OCI-LY1 (cell line): ENCODE data around the gene TMEM143.

ENCODE experiments used
- H2AFZ ChIP-seq: fragments of 200-600 bp; sonication (generic), shearing (Covaris generic); 2 replicates; pipeline ENCODE4 v1.6.0; 2014; ENCODE audit warnings: antibody characterized with exemption, mild to moderate bottlenecking, low read length
- H3F3A ChIP-seq: fragments of 200-600 bp; sonication (generic), shearing (Covaris generic); 2 replicates; pipeline ENCODE4 v1.6.0; 2014; ENCODE audit warnings: mild to moderate bottlenecking, antibody characterized with exemption, low read length, moderate library complexity; ENCODE audit not compliant: insufficient read depth
- H3K27ac ChIP-seq: fragments of 200-600 bp; sonication (generic); 2 replicates; pipeline ENCODE4 v1.5.1; 2014; ENCODE audit warnings: low read length, mixed run types, mild to moderate bottlenecking, low read depth; ENCODE audit not compliant: poor library complexity, severe bottlenecking
- H3K27me3 ChIP-seq: fragments of 200-600 bp; sonication (generic); 2 replicates; pipeline ENCODE4 v1.6.0; 2014; ENCODE audit warnings: antibody characterized with exemption, mild to moderate bottlenecking, low read length, moderate library complexity; ENCODE audit not compliant: insufficient read depth
- H3K36me3 ChIP-seq: fragments of 200-600 bp; sonication (generic); 2 replicates; pipeline ENCODE4 v1.6.1; 2014; ENCODE audit warnings: mild to moderate bottlenecking, antibody characterized with exemption, low read length, moderate library complexity, mixed read lengths; ENCODE audit not compliant: insufficient read depth
- H3K4me1 ChIP-seq: fragments of 200-600 bp; sonication (generic); 2 replicates; pipeline ENCODE4 v1.5.1; 2014; ENCODE audit warnings: mild to moderate bottlenecking, low read length, moderate library complexity; ENCODE audit not compliant: insufficient read depth, severe bottlenecking
- H3K4me2 ChIP-seq: fragments of 200-600 bp; sonication (generic), shearing (Covaris generic); 2 replicates; pipeline ENCODE4 v1.6.1; 2014; ENCODE audit warnings: low read length
- H3K4me3 ChIP-seq: fragments of 200-600 bp; sonication (generic); 2 replicates; pipeline ENCODE4 v1.5.1; 2014; ENCODE audit warnings: low read length, low read depth, mild to moderate bottlenecking, mixed read lengths; ENCODE audit not compliant: poor library complexity, severe bottlenecking
- H3K79me2 ChIP-seq: fragments of 200-600 bp; shearing (Covaris generic); 2 replicates; pipeline ENCODE4 v1.6.1; 2016; ENCODE audit warnings: mixed run types, low read length, mixed read lengths; ENCODE audit not compliant: insufficient read depth
- H3K9ac ChIP-seq: fragments of 200-600 bp; sonication (generic), shearing (Covaris generic); 2 replicates; pipeline ENCODE4 v1.6.1; 2014; ENCODE audit warnings: mild to moderate bottlenecking, low read length, mixed read lengths
- H3K9me2 ChIP-seq: fragments of 200-600 bp; sonication (generic), shearing (Covaris generic); 2 replicates; pipeline ENCODE4 v1.6.1; 2014; ENCODE audit warnings: low read depth, mild to moderate bottlenecking, low read length, mixed read lengths
- H3K9me3 ChIP-seq: fragments of 200-600 bp; shearing (Covaris generic); 2 replicates; pipeline ENCODE4 v1.6.1; 2014; ENCODE audit warnings: low read length, mixed read lengths
- H4K20me1 ChIP-seq: fragments of 200-600 bp; sonication (generic), shearing (Covaris generic); 2 replicates; pipeline ENCODE4 v1.6.0; 2016; ENCODE audit warnings: mild to moderate bottlenecking, low read length; ENCODE audit not compliant: insufficient read depth
- CTCF ChIP-seq: fragments of 200-600 bp; sonication (generic), shearing (Covaris generic); IDR thresholded peaks from 2 replicates; pipeline ENCODE4 v1.5.1; 2017; ENCODE audit warnings: mild to moderate bottlenecking, antibody characterized with exemption, low read length, moderate library complexity, mixed read lengths
- EZH2 ChIP-seq: fragments of 200-600 bp; sonication (generic), shearing (Covaris generic); IDR thresholded peaks from 2 replicates; pipeline ENCODE4 v1.8.0; 2017; ENCODE audit warnings: borderline replicate concordance, mixed run types, mild to moderate bottlenecking, antibody characterized with exemption, low read length, moderate library complexity, mixed read lengths

TMEM143 gene

DNA sequence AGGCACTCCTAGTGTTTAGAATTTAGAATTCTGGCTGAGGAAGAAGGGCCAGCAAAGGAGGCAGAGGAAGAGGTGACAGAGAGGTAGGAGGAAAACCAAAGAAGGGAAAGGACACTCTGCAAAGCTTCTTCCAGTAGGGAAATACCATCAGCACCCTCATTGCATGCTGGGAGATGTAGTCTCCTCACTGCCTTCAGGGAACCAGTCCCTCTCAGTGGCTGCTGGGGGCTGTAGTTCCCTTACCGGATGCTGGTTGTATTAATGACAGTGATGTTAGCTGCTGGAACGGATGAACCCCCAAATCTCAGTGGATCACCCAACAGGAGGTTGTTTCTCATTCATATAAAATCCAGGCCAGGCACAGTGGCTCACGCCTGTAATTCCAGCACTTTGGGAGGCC is 39.9 kb upstream of the TMEM143 start:
- Histone ChIP-seq H3K9me2 (no peaks in the 10 kb centered on the region), H3K27ac (no peak overlapping the region), H3K36me3 (no peaks in the 10 kb centered on the region), H2AFZ (no peak overlapping the region), H3K4me1 (peaks cover 15% of the 10 kb centered on the region), H3K9ac (no peak overlapping the region), H3K9me3 (no peaks in the 10 kb centered on the region), H3K4me3 (no peak overlapping the region), H3F3A (0 out of 2 replicates have a peak, but pooled peaks cover 4% of the 10 kb centered on the region), H3K27me3 (peaks cover 3% of the 10 kb centered on the region; the same call in 1 of the 2 replicates), H3K79me2 (no peaks in the 10 kb centered on the region), H3K4me2 (no peak overlapping the region), H4K20me1 (no peaks in the 10 kb centered on the region)
- TF ChIP-seq CTCF = no peak
- TF ChIP-seq EZH2 = no peak

GRCh38 chr19:48401287-48401686 is 37.5 kb upstream of the TMEM143 start:
- H4K20me1 ChIP-seq = no peaks in the 10 kb centered on the region
- H3K4me3 ChIP-seq = no peak overlapping the region
- no peak overlapping the region for H2AFZ ChIP-seq
- no peak overlapping the region for H3K27ac ChIP-seq
- no peak overlapping the region for H3K4me2 ChIP-seq
- H3K9ac ChIP-seq = no peak overlapping the region
- peaks cover 23% of the 10 kb centered on the region for H3K4me1 ChIP-seq
- 0 out of 2 replicates have a peak, but pooled peaks cover 4% of the 10 kb centered on the region for H3F3A ChIP-seq
- H3K9me3 ChIP-seq = no peaks in the 10 kb centered on the region
- peaks cover 8% of the 10 kb centered on the region; the same call in 1 of the 2 replicates for H3K27me3 ChIP-seq
- no peaks in the 10 kb centered on the region for H3K36me3 ChIP-seq
- TF ChIP-seq EZH2 (no peak), CTCF (no peak)
- H3K9me2 ChIP-seq = no peaks in the 10 kb centered on the region
- no peaks in the 10 kb centered on the region for H3K79me2 ChIP-seq

DNA sequence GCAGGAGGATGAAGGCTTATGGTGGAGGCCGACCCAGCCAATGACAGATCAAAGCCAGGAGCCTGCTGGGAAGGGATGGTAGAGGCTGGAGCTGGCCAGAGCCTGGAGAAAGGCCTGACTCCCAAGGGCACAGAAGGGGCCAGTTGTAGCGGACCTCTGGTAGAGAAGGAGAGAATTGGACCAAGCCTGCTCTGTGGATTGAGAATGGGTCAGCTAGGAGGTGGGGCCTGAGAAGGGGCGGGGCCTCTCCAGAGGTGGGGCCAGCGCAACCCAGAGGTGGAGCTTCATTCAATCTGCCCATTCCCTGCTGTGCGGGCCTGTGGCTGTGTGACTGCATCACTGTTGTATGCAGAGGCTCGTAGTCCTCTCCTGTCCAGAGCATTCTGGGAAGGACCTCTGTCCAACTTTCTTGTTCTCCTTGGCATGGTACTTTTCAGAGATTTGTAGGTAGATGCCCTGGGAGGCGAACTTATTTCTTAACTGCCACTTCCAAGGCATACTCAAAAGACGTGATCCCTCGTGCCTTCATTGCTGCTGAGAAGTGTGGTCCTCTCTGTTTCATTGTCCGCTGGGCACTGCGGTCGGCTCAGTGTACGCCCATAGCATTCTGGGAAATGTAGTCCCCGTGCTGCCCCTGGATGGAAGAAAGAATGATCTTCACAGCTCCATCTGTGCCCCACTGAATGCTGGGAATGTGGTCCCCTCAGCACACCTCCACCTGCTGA is 36.4 kb upstream of the TMEM143 start:
- Histone ChIP-seq H3K9me2 (no peaks in the 10 kb centered on the region), H4K20me1 (no peaks in the 10 kb centered on the region), H3K4me1 (peaks cover 23% of the 10 kb centered on the region), H3K9me3 (no peaks in the 10 kb centered on the region), H3K9ac (no peak overlapping the region), H3K79me2 (no peaks in the 10 kb centered on the region), H3K4me2 (peak overlapping the region; percentile 70), H3K27me3 (peaks cover 8% of the 10 kb centered on the region; the same call in 1 of the 2 replicates), H3K4me3 (peak overlapping the region; percentile 45), H3K36me3 (no peaks in the 10 kb centered on the region), H2AFZ (no peak overlapping the region), H3F3A (0 out of 2 replicates have a peak, but pooled peaks cover 4% of the 10 kb centered on the region), H3K27ac (no peak overlapping the region)
- TF ChIP-seq EZH2 (no peak), CTCF (no peak)
